HG03469 (cell line): ENCODE measurements around the gene SH3RF3.

Source experiments
- ATAC-seq: cut with Tn5 transposase; IDR thresholded peaks from one replicate; pipeline ENCODE4 v1.9.1; 2021; ENCODE audit warnings: mild to moderate bottlenecking, moderate library complexity, moderate number of reproducible peaks; ENCODE audit not compliant: unreplicated experiment

The SH3RF3 gene

GRCh38 chr2:109479804-109480203 is 350.8 kb downstream of the SH3RF3 start:
- ATAC-seq: no peak

- no peak for ATAC-seq
Measured at GRCh38 chr2:109480486-109481195, 351.6 kb downstream of the SH3RF3 start.

GRCh38 chr2:109481196-109481555 is 352.2 kb downstream of the SH3RF3 start:
- no peak for ATAC-seq

- ATAC-seq: no peak
Measured at GRCh38 chr2:109481599-109481998, 352.6 kb downstream of the SH3RF3 start.

GRCh38 chr2:109482361-109482861 is 353.4 kb downstream of the SH3RF3 start:
- ATAC-seq: no peak

GRCh38 chr2:109486711-109487535 is 357.9 kb downstream of the SH3RF3 start:
- no peak for ATAC-seq

GRCh38 chr2:109487536-109487869 is 358.5 kb downstream of the SH3RF3 start:
- no peak for ATAC-seq

- no peak for ATAC-seq
Measured at GRCh38 chr2:109487871-109488655, 359.1 kb downstream of the SH3RF3 start.

GRCh38 chr2:109489296-109489695 is 360.3 kb downstream of the SH3RF3 start:
- ATAC-seq: no peak

- ATAC-seq: no peak
Measured at GRCh38 chr2:109493176-109493935, 364.4 kb downstream of the SH3RF3 start.

GRCh38 chr2:109494351-109494750 is 365.3 kb downstream of the SH3RF3 start:
- no peak for ATAC-seq

- no peak for ATAC-seq
Measured at GRCh38 chr2:109497463-109497862, 368.5 kb downstream of the SH3RF3 start.

- no peak for ATAC-seq
Measured at GRCh38 chr2:109497911-109498870, 369.2 kb downstream of the SH3RF3 start.

- ATAC-seq: no peak
Measured at GRCh38 chr2:109498906-109499305, 369.9 kb downstream of the SH3RF3 start.

GRCh38 chr2:109499566-109499965 is 370.6 kb downstream of the SH3RF3 start:
- ATAC-seq: no peak

GRCh38 chr2:109500910-109501309 is 371.9 kb downstream of the SH3RF3 start:
- ATAC-seq: no peak

- ATAC-seq: no peak
Measured at GRCh38 chr2:109501461-109501860, 372.5 kb downstream of the SH3RF3 start.

- ATAC-seq: no peak
Measured at GRCh38 chr2:109503191-109503590, 374.2 kb downstream of the SH3RF3 start.

- ATAC-seq: no peak
Measured at GRCh38 chr2:109507217-109507616, 378.2 kb downstream of the SH3RF3 start.

- ATAC-seq: no peak
Measured at GRCh38 chr2:109507828-109508227, 378.8 kb downstream of the SH3RF3 start.
